Hematopoietic multipotent progenitor cell treated with erythropoietin and hydrocortisone succinate and interleukin-3 and kit ligand, for 4 days (in vitro differentiated cells): ENCODE results near the gene HLA-A.
"Not testable (repeated sequence)": the region's sequence is repeated elsewhere in the genome, so short reads cannot be mapped to it uniquely, and the experiment has no call there.

Experiments used
- DNase-seq: peaks from one replicate; pipeline ENCODE4 v3.0.0-alpha.2; 2015

HLA-A gene

DNA sequence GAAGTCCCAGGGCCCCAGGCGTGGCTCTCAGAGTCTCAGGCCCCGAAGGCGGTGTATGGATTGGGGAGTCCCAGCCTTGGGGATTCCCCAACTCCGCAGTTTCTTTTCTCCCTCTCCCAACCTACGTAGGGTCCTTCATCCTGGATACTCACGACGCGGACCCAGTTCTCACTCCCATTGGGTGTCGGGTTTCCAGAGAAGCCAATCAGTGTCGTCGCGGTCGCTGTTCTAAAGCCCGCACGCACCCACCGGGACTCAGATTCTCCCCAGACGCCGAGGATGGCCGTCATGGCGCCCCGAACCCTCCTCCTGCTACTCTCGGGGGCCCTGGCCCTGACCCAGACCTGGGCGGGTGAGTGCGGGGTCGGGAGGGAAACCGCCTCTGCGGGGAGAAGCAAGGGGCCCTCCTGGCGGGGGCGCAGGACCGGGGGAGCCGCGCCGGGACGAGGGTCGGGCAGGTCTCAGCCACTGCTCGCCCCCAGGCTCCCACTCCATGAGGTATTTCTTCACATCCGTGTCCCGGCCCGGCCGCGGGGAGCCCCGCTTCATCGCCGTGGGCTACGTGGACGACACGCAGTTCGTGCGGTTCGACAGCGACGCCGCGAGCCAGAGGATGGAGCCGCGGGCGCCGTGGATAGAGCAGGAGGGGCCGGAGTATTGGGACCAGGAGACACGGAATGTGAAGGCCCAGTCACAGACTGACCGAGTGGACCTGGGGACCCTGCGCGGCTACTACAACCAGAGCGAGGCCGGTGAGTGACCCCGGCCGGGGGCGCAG, at the start of gene HLA-A:
TSS of gene HLA-A (plus strand) at position 258 of the 778 bp plus-strand sequence. CDS start at position 280, 22 bp downstream.
- DNase-seq = peak; percentile 97

DNA sequence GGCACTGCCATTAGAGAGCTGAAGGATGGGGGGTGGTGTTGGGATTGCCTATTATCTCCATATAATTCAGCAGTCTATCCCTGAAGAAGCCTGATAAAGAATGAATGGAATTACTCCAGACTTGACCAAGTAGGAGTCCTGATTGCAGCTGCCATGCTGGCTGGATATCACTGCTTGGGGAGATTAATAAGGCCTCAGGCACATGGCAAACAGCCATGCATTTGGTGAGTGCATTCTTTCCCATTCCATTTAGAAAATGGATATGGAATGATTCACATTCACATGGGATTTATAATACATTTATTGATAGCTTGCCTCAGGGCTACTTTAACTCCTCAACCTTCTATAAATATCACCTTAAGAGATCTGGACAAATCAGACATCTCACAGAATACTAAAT, 49.6 kb upstream of the HLA-A start:
- DNase-seq = no peak

DNA sequence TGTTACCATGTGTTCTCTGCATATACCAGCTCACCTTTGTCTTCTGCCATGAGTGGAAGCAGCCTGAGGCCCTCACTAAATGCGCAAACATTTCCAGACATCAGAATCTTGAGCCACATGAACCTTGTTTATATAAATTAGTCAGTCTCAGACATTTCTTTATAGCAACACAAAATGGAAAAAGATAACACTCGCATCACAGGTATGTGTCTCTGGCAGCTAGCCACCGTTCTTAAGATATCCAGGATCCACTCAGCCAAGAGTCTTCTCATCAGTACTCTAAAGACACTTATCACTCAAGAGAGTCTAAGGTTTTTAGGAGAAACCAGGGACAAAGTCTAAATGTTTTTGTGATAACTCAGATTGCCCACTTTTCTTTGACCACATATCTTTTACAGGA, 43.1 kb upstream of the HLA-A start:
- no peak for DNase-seq

DNA sequence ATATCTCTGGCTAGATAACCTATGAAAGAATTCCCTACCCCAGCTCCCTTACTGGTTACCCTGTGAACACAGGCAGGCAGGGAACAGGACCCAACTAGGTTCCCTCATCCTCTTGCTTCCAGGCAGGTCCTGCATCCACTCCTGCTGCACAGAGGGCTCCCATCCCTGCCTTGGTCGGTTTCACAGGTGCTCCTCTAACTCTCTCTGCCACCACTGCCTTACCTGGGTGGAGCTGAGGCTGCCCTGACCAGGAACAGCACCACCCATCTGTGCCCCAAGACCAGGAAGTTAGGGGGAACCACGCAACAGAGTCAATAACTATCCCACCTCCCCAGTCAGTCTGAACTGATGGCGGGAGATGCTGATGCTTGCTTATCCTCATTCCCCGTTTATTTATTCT, 37.0 kb upstream of the HLA-A start:
- DNase-seq = no peak

DNA sequence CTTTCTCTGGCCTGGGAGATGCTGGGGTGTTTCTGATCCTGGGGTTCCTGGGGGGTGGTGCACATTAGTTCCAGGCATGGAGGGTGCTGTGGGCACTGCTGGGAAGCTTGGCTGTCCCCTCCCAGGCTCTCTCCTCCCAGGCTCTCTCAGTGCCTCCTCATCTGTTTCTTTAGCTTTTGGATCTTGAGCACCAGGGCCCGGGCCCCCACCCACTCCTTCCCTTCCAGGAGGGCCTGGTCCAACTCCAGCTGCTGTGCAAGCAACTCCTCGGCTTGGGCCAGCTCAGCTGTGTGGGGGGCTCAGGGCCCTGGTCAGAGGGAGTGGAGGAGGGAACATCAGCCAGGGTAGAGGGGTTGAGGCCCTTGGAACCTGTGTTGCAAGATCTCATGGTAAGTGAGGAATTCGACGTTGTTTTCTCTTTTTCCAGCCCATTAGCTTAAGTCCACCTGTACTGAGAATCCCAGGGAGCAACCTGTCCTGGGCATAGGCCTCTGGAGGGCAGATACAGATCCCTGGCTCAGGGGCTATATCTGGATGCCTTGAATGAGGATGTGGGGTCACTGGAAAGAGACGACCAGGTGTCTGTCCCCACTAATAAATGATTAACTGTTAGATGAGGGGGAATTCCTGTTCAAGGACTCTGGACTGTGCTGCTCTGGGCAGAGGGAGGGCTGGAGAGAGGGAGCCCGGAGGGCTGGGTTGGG, 34.5 kb upstream of the HLA-A start:
- no peak for DNase-seq

- no peak for DNase-seq
These were observed 34.0 kb upstream of the HLA-A start for GRCh38 chr6:29908341-29908662.

DNA sequence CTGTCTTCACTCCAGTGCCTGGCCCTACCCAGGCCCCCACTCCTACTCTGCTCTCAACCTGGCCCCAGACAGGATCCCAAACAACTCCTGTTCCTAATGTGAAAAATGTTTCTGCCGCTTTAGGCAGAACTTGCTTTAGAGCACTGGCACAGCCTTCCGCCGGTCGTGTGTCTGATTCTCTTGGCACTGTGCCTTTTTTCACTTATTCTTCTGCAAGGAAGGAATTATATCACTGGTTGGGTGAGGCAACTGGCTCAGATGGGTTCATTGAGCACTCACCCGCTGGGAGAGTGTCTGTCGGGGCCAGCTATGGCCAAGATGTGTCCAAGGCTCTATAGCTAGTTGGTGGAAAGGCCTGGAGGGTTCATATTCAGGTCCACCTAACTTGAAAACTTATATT, 33.6 kb upstream of the HLA-A start:
- DNase-seq = no peak

- no peak for DNase-seq
These were observed 32.3 kb upstream of the HLA-A start for GRCh38 chr6:29909985-29910384.

DNA sequence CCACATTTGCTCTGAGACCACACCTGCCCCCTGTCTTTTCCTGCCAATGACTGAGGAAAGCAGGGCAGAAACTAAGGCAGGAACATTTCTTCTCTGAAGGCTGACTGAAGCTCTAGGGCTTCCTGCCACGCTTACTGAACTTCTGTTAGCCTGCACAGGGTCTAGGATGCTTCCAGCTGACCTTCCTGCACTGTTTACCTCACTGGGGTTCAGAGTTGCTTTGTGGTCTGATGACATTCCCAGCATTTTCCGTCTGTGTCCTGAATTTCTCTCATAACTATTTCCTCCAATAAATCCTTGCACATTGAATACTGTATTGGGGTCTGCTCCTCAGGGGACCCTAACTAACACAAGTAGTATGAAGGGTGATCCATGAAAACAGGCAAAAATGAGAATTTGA, 29.5 kb upstream of the HLA-A start:
- no peak for DNase-seq

- no peak for DNase-seq
These were observed 25.6 kb upstream of the HLA-A start for GRCh38 chr6:29916741-29917140.

GRCh38 chr6:29917857-29918256, 24.5 kb upstream of the HLA-A start:
- DNase-seq = peak; percentile 15

DNA sequence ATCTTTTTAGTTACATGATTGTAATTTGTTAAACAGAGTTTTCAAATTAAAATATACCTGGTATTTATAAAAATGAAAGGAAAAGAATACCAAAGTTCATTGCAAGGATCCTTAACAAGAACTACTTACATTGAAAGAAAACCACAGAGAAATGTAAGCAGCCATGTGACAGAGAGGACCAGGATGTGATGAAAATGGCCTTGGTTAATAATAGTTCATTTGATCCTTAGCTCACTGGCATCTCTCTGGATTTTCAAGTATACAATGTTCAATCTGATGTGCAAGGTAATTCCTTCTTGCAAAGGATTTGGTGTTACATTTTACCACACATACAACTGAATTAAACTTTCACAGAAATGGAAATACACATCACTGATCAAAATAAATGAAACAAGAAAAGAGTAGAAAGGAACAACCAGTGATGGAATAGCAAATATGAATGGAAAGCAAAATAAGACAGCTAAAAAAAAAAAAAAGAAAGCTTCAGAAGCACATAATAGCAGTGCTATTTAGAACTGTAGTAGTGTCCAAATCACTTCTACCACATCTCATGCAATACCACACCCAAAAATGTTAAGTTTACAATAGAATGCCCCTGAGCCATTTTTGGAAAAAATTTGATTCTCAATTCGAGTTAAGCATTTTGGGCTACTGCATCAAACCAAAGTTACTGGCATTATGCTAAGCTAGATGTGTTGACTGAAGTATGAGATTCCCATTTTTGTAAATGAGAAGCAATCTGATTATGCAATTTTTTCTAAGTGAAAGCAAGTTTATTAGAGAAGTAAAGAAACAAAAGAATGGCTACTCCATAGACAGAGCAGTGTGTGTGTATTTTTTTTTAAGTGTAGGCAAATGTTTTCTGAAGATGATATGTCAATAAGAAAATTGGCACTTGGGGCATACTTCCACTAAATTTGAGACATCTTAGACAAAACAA, 22.6 kb upstream of the HLA-A start:
- no peak for DNase-seq

- no peak for DNase-seq
These were observed 18.0 kb upstream of the HLA-A start for GRCh38 chr6:29924287-29924686.

GRCh38 chr6:29924731-29925130, 17.6 kb upstream of the HLA-A start:
- DNase-seq = no peak

DNA sequence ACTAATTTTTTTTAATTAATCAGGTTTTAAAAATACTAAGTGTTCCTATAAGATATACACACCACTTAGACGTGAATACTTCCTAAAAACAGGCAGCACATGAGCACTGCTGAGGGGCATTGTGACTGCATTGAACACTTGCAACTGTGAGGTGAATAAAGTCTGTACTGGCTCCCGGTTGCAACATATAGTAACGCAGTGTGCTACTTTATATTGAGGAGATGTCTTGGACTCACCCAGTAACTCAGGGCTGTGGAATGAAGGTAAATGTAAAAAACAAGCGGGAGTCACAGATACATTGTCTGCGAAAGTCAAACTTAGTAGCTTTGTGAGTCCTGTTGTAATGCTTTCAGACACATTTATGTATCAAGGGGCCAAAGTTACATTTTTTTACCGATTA, 17.0 kb upstream of the HLA-A start:
- DNase-seq = no peak

DNA sequence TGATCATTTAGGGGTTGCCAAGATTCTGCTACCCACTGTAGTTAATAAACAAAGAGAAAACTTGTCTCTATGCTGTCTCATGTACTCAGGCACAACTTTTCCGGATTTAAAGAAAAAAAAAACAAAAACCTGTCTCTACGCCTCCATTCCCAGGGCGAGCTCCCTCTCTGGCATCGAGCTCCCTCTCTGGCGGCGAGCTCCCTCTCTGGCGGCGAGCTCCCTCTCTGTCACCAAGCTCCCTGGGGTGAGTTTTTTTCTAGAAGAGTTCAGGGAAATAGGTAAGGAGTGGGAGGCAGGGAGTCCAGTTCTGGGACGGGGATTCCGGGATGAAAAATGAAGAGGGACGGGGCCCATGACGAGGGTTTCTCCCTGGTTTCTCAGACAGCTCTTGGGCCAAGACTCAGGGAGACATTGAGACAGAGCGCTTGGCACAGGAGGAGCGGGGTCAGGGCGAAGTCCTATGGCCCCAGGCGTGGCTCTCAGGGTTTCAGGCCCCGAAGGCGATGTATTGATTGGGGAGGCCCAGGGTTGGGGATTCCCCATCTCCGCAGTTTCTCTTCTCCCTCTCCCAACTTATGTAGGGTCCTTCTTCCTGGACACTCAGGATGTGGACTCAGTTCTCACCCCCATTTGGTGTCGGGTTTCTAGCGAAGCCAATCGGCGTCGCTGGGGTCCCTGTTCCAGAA, 16.5 kb upstream of the HLA-A start:
- DNase-seq = peak; percentile 27

GRCh38 chr6:29926413-29927274, 15.7 kb upstream of the HLA-A start:
- peak; percentile 95 for DNase-seq

GRCh38 chr6:29927275-29927569, 15.1 kb upstream of the HLA-A start:
- no peak for DNase-seq

- DNase-seq = no peak
These were observed 14.4 kb upstream of the HLA-A start for GRCh38 chr6:29927841-29928388.

DNA sequence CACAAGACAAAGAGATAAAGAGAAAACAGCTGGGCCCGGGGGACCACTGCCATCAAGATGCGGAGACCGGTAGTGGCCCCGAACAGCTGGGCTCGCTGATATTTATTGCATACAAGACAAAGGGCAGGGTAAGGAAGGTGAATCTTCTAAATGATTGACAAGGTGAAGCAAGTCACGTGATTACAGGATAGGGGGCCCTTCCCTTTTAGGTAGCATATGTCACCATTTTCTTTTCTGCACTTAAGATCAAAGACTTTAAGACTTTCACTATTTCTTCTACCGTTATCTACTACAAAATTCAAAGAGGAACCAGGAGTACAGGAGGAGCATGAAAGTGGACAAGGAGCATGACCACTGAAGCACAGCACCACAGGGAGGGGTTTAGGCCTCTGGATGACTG, 12.3 kb upstream of the HLA-A start:
- DNase-seq = not testable (repeated sequence)

GRCh38 chr6:29933955-29934354, 8.4 kb upstream of the HLA-A start:
- DNase-seq = no peak
